Duodenal mucosa (tissue), 2 donors: ENCODE data around the gene ADGRG3.
A peak's percentile ranks its signal among the peaks of the same experiment; 100 is the strongest.

Experiments used
- H3K27ac ChIP-seq: one replicate; pipeline ENCODE4 v1.7.0; 2013; ENCODE audit warnings: low read depth, low read length
- H3K27me3 ChIP-seq, 2 donors: one replicate each; pipeline ENCODE4 v1.7.0; 2013; ENCODE audit warnings: low read length in 2 of 2, control low read depth in 1 of 2; ENCODE audit not compliant: insufficient read depth in 2 of 2, control insufficient read depth in 1 of 2
- H3K36me3 ChIP-seq, 2 donors: one replicate each; pipeline ENCODE4 v1.7.0; 2013; ENCODE audit warnings: low read length in 2 of 2, control low read depth in 1 of 2; ENCODE audit not compliant: insufficient read depth in 2 of 2, control insufficient read depth in 1 of 2
- H3K4me1 ChIP-seq, 2 donors: one replicate each; pipeline ENCODE4 v1.7.0; 2013; ENCODE audit warnings: low read length in 2 of 2, control low read depth in 1 of 2; ENCODE audit not compliant: insufficient read depth in 2 of 2, control insufficient read depth in 1 of 2
- H3K4me3 ChIP-seq, 2 donors: one replicate each; pipeline ENCODE4 v1.7.0; 2013; ENCODE audit warnings: low read length in 2 of 2, low read depth in 1 of 2
- H3K9ac ChIP-seq, 2 donors: one replicate each; pipeline ENCODE4 v1.7.0; 2013; ENCODE audit warnings: low read length in 2 of 2, low read depth in 1 of 2
- H3K9me3 ChIP-seq, 2 donors: one replicate each; pipeline ENCODE4 v1.7.0; 2013; ENCODE audit warnings: low read length in 2 of 2, control low read depth in 1 of 2; ENCODE audit not compliant: control insufficient read depth in 1 of 2

ADGRG3 gene

DNA sequence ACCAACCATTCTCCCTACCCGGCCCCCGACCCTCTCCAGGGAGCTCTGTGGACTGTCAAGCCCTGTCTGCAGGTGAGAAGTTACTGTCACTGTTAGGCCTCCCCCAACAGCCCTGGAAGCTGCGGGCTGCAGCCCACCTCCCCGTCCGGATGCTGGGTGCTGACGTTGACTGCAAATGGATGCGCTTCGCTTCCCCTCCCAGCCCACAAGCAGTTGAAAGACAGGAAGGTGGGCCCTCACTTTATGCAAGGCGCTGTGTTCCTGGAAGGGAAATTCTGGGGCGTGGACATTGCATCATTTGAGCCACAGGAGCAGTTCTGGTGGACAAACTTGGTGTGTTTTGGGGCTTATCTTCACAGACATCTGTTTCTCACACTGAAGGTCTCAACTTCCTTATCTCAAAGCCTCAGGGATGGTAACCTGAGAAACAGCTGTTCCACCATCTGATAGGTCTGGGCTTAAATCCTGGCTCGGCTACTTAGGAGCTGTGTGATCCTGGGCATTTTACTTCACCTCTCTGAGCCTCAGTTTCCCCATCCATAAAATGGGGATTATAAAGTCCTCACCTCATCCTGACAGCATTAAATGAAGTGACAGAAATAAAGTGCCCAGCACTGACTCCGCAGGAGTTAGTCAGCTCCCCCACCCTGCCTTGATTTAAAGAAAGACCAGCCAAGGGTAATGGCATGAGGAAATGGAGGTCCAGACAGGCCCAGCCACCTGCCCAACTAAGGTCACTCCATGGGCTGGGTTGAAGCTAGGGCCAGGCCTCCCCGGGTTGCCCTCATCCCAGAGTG, 21.9 kb downstream of the ADGRG3 start:
- Histone ChIP-seq H3K4me1 (no peaks in the 10 kb centered on the region), H3K9ac (no peak overlapping the region), H3K9me3 (no peaks in the 10 kb centered on the region), H3K36me3 (no peaks in the 10 kb centered on the region), H3K27me3 (peaks cover 0 to 3% of the 10 kb centered on the region in 2 donors), H3K4me3 (peak overlapping the region in 1 of 2 donors; percentile 8), H3K27ac (no peak overlapping the region)

GRCh38 chr16:57690782-57691471, 22.8 kb downstream of the ADGRG3 start:
- Histone ChIP-seq H3K27ac (no peak overlapping the region), H3K9ac (no peak overlapping the region), H3K4me1 (no peaks in the 10 kb centered on the region), H3K9me3 (no peaks in the 10 kb centered on the region), H3K36me3 (no peaks in the 10 kb centered on the region), H3K27me3 (peaks cover 0 to 3% of the 10 kb centered on the region in 2 donors), H3K4me3 (no peak overlapping the region)

DNA sequence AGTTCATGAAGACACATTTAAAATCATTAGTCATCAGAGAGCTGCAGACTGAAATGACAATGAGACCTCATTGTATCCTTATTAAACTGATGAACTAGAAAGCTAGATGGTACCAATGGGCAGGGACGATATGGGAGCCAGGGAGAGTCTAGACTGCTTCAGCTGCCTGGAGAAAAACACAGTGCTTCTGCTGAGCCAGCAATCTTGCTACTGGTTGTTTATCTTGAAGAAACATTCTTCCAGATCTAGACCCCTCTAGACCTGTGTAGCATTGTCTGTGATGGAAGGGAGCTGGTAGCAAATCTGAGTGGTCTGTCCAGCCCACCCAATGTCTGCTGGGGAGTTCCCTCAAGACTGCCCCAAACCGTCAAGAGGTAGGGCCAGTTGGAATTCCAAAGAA, 24.5 kb downstream of the ADGRG3 start:
- no peaks in the 10 kb centered on the region for H3K36me3 ChIP-seq
- H3K9ac ChIP-seq, result no peak overlapping the region
- peaks cover 0 to 3% of the 10 kb centered on the region in 2 donors for H3K27me3 ChIP-seq
- H3K4me3 ChIP-seq, result no peak overlapping the region
- H3K4me1 ChIP-seq, result no peaks in the 10 kb centered on the region
- H3K9me3 ChIP-seq, result no peaks in the 10 kb centered on the region
- H3K27ac ChIP-seq, result no peak overlapping the region

GRCh38 chr16:57693550-57693949, 25.4 kb downstream of the ADGRG3 start:
- H3K36me3 ChIP-seq, result no peaks in the 10 kb centered on the region
- H3K27ac ChIP-seq, result no peak overlapping the region
- H3K9me3 ChIP-seq, result no peaks in the 10 kb centered on the region
- H3K9ac ChIP-seq, result no peak overlapping the region
- peaks cover 0 to 3% of the 10 kb centered on the region in 2 donors for H3K27me3 ChIP-seq
- no peak overlapping the region for H3K4me3 ChIP-seq
- no peaks in the 10 kb centered on the region for H3K4me1 ChIP-seq

DNA sequence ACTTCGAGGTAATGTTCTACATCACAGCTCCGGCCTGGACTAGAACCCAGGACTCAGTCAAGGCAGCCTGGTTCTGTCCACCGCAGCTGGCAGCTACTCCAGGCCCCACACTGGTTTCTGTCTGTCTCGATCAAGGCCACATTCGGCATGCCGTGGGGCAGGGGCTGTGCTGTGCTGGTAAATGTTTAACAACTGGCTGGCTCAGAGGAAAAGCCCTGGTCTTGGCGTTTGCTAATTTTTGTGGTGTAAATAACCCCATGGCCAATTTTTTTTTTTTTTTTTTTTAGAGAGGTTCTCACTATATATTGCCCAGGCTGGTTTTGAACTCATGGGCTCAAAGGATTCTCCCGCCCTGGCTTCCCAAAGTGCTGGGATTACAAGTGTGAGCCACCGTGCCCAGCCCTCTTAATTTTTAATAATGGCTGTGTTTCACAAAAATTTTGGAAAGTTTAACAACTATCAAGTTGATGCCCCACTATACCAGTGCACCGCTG, 26.2 kb downstream of the ADGRG3 start:
- no peak overlapping the region for H3K4me3 ChIP-seq
- no peak overlapping the region for H3K9ac ChIP-seq
- no peaks in the 10 kb centered on the region for H3K9me3 ChIP-seq
- H3K4me1 ChIP-seq, result no peaks in the 10 kb centered on the region
- H3K27ac ChIP-seq, result no peak overlapping the region
- no peaks in the 10 kb centered on the region for H3K36me3 ChIP-seq
- H3K27me3 ChIP-seq, result peaks cover 0 to 3% of the 10 kb centered on the region in 2 donors

DNA sequence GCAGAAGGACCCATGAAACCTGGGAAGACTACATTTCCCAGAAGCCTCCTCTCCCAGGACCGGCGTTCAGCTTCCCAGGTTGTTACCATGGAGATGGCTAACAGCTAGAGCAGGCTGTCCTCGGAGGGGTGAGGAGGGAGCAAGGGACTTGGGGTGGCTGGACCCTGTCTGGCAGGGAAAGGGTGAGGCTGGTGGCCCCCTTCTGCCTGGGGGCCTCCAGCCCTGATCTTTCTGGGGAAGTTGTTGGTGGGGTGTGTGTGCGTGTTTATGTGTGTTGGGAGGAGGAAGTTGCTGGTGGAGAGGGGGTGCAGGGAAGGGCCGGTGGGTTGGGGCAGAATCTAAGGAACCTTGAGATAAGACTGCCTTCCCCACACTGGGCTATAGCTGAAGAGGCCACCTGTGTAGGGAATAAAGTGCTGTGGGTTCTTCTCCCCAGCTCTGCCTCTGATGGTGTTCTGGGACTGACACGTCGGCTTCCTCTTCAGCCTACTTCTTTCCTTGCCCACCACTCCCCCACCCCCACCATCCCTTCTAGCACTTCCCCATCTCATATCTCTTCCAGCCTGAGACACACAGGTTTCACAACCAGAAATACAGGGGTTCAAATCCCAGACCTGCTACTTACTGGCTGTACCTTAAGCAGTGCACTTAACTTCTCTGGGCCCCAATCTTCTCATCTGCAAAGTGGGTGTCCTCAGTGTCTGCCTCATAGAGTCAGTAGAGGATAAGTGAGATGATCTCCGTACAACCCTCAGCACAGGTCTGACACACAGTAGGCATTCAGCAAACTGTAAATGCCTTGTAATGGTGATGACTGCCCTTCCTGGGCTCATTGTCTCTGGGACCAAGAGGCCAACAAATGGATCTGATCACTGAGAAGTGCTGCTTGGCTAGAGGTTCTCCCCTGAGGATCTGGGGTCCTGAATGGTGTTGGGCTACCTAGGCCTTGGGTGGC, 26.9 kb downstream of the ADGRG3 start, which contains the start of gene DRC7:
Gene DRC7, plus strand, starts transcription at position 82 of the 955 bp plus-strand sequence. CDS start 3,144 bp downstream, outside the sequence.
- H3K9ac ChIP-seq, result no peak within 1 kb of the TSS
- no peaks in the 10 kb centered on the region for H3K36me3 ChIP-seq
- no peaks in the 10 kb centered on the region for H3K4me1 ChIP-seq

DNA sequence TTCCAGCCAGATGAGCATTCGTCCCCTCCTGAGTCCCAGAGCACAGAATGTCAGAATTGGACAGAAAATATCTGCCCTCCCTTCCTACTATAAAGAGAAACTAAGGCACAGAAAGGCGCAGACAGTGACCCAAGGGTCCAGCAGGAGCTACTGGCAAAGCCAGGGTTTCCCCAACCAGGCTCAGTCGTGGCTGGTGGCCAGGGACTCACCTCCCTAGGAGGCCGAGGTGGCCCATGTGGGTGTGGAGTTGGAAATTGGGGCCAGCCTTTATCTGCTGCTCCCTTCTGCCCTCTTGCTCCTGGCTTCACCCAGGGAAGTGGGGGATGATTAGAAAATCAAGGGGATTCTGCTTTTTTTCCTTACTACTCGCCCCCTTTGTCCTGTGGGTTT, 27.6 kb downstream of the ADGRG3 start:
- H3K27me3 ChIP-seq, result peaks cover 0 to 3% of the 10 kb centered on the region in 2 donors
- H3K4me3 ChIP-seq, result no peak overlapping the region
- no peaks in the 10 kb centered on the region for H3K9me3 ChIP-seq
- H3K27ac ChIP-seq, result no peak overlapping the region
- no peaks in the 10 kb centered on the region for H3K36me3 ChIP-seq
- no peaks in the 10 kb centered on the region for H3K4me1 ChIP-seq
- H3K9ac ChIP-seq, result no peak overlapping the region

More for the DNA sequence above, 26.9 kb downstream of the ADGRG3 start, which contains the start of gene DRC7:
- H3K27ac ChIP-seq, result no peak within 1 kb of the TSS
- peaks cover 0 to 3% of the 10 kb centered on the region in 2 donors for H3K27me3 ChIP-seq
- H3K4me3 ChIP-seq, result peak within 1 kb of the TSS; percentile 47 to 48
- H3K9me3 ChIP-seq, result no peaks in the 10 kb centered on the region

GRCh38 chr16:57696240-57696639, 28.1 kb downstream of the ADGRG3 start:
- peaks cover 0 to 3% of the 10 kb centered on the region in 2 donors for H3K27me3 ChIP-seq
- no peak overlapping the region for H3K9ac ChIP-seq
- no peak overlapping the region for H3K27ac ChIP-seq
- no peak overlapping the region for H3K4me3 ChIP-seq
- peaks cover 0 to 5% of the 10 kb centered on the region in 2 donors for H3K4me1 ChIP-seq
- no peaks in the 10 kb centered on the region for H3K36me3 ChIP-seq
- no peaks in the 10 kb centered on the region for H3K9me3 ChIP-seq

- Histone ChIP-seq H3K36me3 (no peaks in the 10 kb centered on the region), H3K9me3 (no peaks in the 10 kb centered on the region), H3K9ac (no peak overlapping the region), H3K4me3 (no peak overlapping the region), H3K27me3 (peaks cover 0 to under 1% of the 10 kb centered on the region in 2 donors), H3K27ac (no peak overlapping the region), H3K4me1 (peaks cover 0 to 7% of the 10 kb centered on the region in 2 donors)
Observed at GRCh38 chr16:57697896-57698537, 29.9 kb downstream of the ADGRG3 start.
